Body of pancreas (tissue), 4 donors: Measurements from ENCODE around the gene USP11.

ENCODE experiments used
- CTCF ChIP-seq, 7 experiments: fragments of 450-650 bp in 4 of 7; fragments of 200-600 bp in 3 of 7; sonication (generic) in 3 of 7; IDR thresholded peaks; one replicate each; pipeline ENCODE4 v1.5.1; 2016 to 2019; ENCODE audit warnings: antibody characterized with exemption in 7 of 7
- POLR2A ChIP-seq, 3 donors: fragments of 450-650 bp; IDR thresholded peaks; one replicate each; pipeline ENCODE4 v1.6.1; 2016; ENCODE audit warnings: antibody characterized with exemption in 3 of 3, mild to moderate bottlenecking in 2 of 3

- TF ChIP-seq CTCF (IDR thresholded peaks at IDR 0.05) (no peak), POLR2A (IDR thresholded peaks at IDR 0.05) (no peak)
These were observed 11.9 kb downstream of the USP11 start for GRCh38 chrX:47244676-47245075.
